Loucy (cell line): ENCODE data around the gene RAPGEF5.

Source experiments
- H2AFZ ChIP-seq: fragments of 200-600 bp; sonication (generic); 2 replicates; pipeline ENCODE4 v1.6.0; 2016; ENCODE audit warnings: antibody characterized with exemption, mild to moderate bottlenecking, low read length, moderate library complexity
- H3F3A ChIP-seq: fragments of 200-600 bp; 2 replicates; pipeline ENCODE4 v1.6.0; 2016; ENCODE audit warnings: antibody characterized with exemption, low read depth, mild to moderate bottlenecking
- H3K27me3 ChIP-seq: fragments of 200-600 bp; sonication (generic); 2 replicates; pipeline ENCODE4 v1.6.1; 2014; ENCODE audit warnings: low read length, mild to moderate bottlenecking; ENCODE audit not compliant: insufficient read depth, poor library complexity, severe bottlenecking
- H3K36me3 ChIP-seq: fragments of 200-600 bp; sonication (generic); 2 replicates; pipeline ENCODE4 v1.6.1; 2016; ENCODE audit warnings: low read length; ENCODE audit not compliant: insufficient read depth
- H3K4me1 ChIP-seq: fragments of 200-600 bp; sonication (generic); 2 replicates; pipeline ENCODE4 v1.5.1; 2014; ENCODE audit warnings: low read length, mild to moderate bottlenecking; ENCODE audit not compliant: insufficient read depth, poor library complexity, severe bottlenecking
- H3K4me2 ChIP-seq: fragments of 200-600 bp; sonication (generic); 2 replicates; pipeline ENCODE4 v1.6.0; 2014; ENCODE audit warnings: antibody characterized with exemption, low read length, low read depth, mild to moderate bottlenecking; ENCODE audit not compliant: poor library complexity, severe bottlenecking
- H3K4me3 ChIP-seq: fragments of 200-600 bp; sonication (generic); 2 replicates; pipeline ENCODE4 v1.5.1; 2014; ENCODE audit warnings: low read length, mild to moderate bottlenecking, mixed read lengths; ENCODE audit not compliant: poor library complexity, severe bottlenecking
- H3K79me2 ChIP-seq: fragments of 200-600 bp; sonication (generic); 2 replicates; pipeline ENCODE4 v1.6.1; 2014; ENCODE audit warnings: low read length; ENCODE audit not compliant: insufficient read depth
- H3K9ac ChIP-seq: fragments of 200-600 bp; sonication (generic); 2 replicates; pipeline ENCODE4 v1.6.0; 2014; ENCODE audit warnings: mild to moderate bottlenecking, low read depth, low read length, moderate library complexity; ENCODE audit not compliant: poor library complexity, severe bottlenecking
- H3K9me2 ChIP-seq: fragments of 200-600 bp; sonication (generic); replicated peaks from 2 replicates; pipeline ENCODE4 v1.6.1; 2016; ENCODE audit warnings: low read depth, low read length, mixed read lengths
- H3K9me3 ChIP-seq: fragments of 200-600 bp; sonication (generic); 2 replicates; pipeline ENCODE4 v1.6.1; 2014; ENCODE audit warnings: mild to moderate bottlenecking, antibody characterized with exemption, low read length, low read depth; ENCODE audit not compliant: insufficient read depth
- H4K20me1 ChIP-seq: fragments of 200-600 bp; sonication (generic); 2 replicates; pipeline ENCODE4 v1.6.0; 2014; ENCODE audit warnings: antibody characterized with exemption, low read length, mild to moderate bottlenecking; ENCODE audit not compliant: insufficient read depth, poor library complexity, severe bottlenecking
- CTCF ChIP-seq: fragments of 200-600 bp; sonication (generic); conservative IDR thresholded peaks from 2 replicates; pipeline ENCODE4 v1.5.1; 2014; ENCODE audit warnings: mild to moderate bottlenecking, antibody characterized with exemption, low read length
- EZH2phosphoT487 ChIP-seq: fragments of 200-600 bp; IDR thresholded peaks from 2 replicates; pipeline ENCODE4 v1.6.1; 2018; ENCODE audit warnings: antibody characterized with exemption, mild to moderate bottlenecking, moderate library complexity, borderline replicate concordance

The RAPGEF5 gene

GRCh38 chr7:22344655-22345054, 12.3 kb downstream of the RAPGEF5 start:
- Histone ChIP-seq H3K9me3 (no peaks in the 10 kb centered on the region), H3K4me1 (peaks cover 9% of the 10 kb centered on the region), H3K79me2 (0 out of 2 replicates have a peak, but pooled peaks cover 4% of the 10 kb centered on the region), H2AFZ (no peak overlapping the region), H3K4me2 (no peak overlapping the region), H3K27me3 (no peaks in the 10 kb centered on the region), H3K4me3 (no peak overlapping the region), H3K36me3 (no peaks in the 10 kb centered on the region), H3K9me2 (no peaks in the 10 kb centered on the region), H3K9ac (no peak overlapping the region), H4K20me1 (no peaks in the 10 kb centered on the region), H3F3A (no peaks in the 10 kb centered on the region)
- TF ChIP-seq CTCF (no peak), EZH2phosphoT487 (no peak)

GRCh38 chr7:22343612-22344011, 13.3 kb downstream of the RAPGEF5 start:
- H3K4me3 ChIP-seq = no peak overlapping the region
- no peaks in the 10 kb centered on the region for H3K27me3 ChIP-seq
- no peaks in the 10 kb centered on the region for H4K20me1 ChIP-seq
- H3K4me2 ChIP-seq = no peak overlapping the region
- H3F3A ChIP-seq = no peaks in the 10 kb centered on the region
- H3K9ac ChIP-seq = no peak overlapping the region
- no peak overlapping the region for H2AFZ ChIP-seq
- no peaks in the 10 kb centered on the region for H3K9me2 ChIP-seq
- H3K9me3 ChIP-seq = no peaks in the 10 kb centered on the region
- TF ChIP-seq CTCF (no peak), EZH2phosphoT487 (no peak)
- H3K4me1 ChIP-seq = peaks cover 9% of the 10 kb centered on the region
- H3K79me2 ChIP-seq = 0 out of 2 replicates have a peak, but pooled peaks cover 4% of the 10 kb centered on the region
- H3K36me3 ChIP-seq = no peaks in the 10 kb centered on the region

- H3K4me1 ChIP-seq = peaks cover 9% of the 10 kb centered on the region
- no peak overlapping the region for H3K4me3 ChIP-seq
Observed at GRCh38 chr7:22343071-22343470, 13.9 kb downstream of the RAPGEF5 start.

More at GRCh38 chr7:22343071-22343470, 13.9 kb downstream of the RAPGEF5 start:
- H3K9me3 ChIP-seq = no peaks in the 10 kb centered on the region
- no peaks in the 10 kb centered on the region for H4K20me1 ChIP-seq
- TF ChIP-seq CTCF (no peak), EZH2phosphoT487 (no peak)
- H3K27me3 ChIP-seq = no peaks in the 10 kb centered on the region
- H3K36me3 ChIP-seq = no peaks in the 10 kb centered on the region
- H2AFZ ChIP-seq = no peak overlapping the region
- H3K9ac ChIP-seq = no peak overlapping the region
- H3K79me2 ChIP-seq = 0 out of 2 replicates have a peak, but pooled peaks cover 4% of the 10 kb centered on the region
- no peak overlapping the region for H3K4me2 ChIP-seq
- no peaks in the 10 kb centered on the region for H3K9me2 ChIP-seq
- H3F3A ChIP-seq = no peaks in the 10 kb centered on the region
